Measurements from ENCODE around the gene PRMT1. TPM values are rescaled to one million over a fixed set of nuclear protein-coding genes. Genes with fewer than 3 reads are reported as not detected.

PRMT1 gene
- total and polyA plus RNA-seq, 4 donors: 35.1 to 67.2 (median 53.8) TPM

DNA sequence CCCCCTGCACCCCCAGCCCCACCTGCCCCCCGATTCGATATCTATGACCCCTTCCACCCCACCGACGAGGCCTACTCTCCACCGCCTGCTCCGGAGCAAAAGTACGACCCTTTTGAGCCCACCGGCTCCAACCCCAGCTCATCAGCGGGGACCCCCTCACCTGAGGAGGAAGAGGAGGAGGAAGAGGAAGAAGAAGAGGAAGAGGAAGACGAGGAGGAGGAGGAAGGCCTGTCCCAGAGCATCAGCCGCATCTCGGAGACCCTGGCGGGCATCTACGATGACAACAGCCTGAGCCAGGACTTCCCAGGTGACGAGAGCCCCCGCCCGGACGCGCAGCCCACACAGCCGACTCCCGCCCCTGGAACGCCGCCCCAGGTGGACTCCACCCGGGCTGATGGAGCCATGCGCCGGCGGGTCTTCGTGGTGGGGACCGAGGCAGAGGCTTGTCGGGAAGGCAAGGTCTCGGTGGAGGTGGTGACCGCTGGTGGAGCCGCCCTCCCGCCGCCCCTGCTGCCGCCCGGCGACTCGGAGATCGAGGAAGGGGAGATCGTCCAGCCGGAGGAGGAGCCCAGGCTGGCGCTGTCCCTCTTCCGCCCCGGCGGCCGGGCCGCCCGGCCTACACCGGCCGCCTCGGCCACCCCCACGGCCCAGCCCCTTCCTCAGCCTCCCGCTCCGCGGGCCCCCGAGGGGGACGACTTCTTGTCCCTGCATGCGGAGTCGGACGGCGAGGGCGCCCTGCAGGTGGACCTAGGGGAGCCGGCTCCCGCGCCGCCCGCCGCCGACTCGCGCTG lies 25.8 kb upstream of the PRMT1 start:
- no peak for DNase-seq (ENCODE audit: low spot score)

DNA sequence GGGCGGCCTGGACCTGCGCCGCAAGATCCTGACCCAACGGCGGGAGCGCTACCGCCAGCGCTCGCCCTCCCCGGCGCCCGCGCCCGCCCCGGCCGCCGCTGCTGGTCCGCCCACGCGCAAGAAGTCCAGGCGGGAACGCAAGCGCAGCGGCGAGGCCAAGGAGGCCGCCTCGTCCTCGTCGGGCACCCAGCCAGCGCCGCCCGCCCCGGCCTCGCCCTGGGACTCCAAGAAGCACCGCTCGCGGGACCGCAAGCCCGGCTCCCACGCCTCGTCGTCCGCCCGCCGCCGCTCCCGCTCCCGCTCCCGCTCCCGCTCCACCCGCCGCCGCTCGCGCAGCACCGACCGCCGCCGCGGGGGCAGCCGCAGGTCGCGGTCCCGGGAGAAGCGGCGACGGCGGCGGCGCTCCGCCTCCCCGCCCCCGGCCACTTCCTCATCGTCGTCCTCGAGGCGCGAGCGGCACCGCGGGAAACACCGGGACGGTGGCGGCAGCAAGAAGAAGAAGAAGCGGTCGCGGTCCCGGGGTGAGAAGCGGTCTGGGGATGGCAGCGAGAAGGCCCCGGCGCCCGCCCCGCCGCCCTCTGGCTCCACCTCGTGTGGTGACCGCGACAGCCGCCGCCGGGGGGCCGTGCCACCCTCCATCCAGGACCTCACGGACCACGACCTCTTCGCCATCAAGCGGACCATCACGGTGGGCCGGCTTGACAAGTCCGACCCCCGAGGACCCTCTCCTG lies 25.1 kb upstream of the PRMT1 start:
- no peaks in the 10 kb centered on the region for H3K27me3 ChIP-seq (ENCODE audit: control insufficient read depth in 4 of 4, insufficient read depth in 4 of 4, low read length in 3 of 4)
- no peak overlapping the region for H3K27ac ChIP-seq (ENCODE audit: low read depth in 1 of 2, low read length in 2 of 2)
- TF ChIP-seq YY1 (IDR thresholded peaks at IDR 0.05) (no peak), SP1 (IDR thresholded peaks at IDR 0.05) (no peak)
- no peak overlapping the region for H3K9ac ChIP-seq (ENCODE audit: low read depth in 1 of 2, low read length in 2 of 2)
- no peak overlapping the region for H3K4me3 ChIP-seq (ENCODE audit: low read depth in 1 of 3, low read length in 3 of 3)
- H3K4me1 ChIP-seq (ENCODE audit: control insufficient read depth in 4 of 4, insufficient read depth in 4 of 4, low read length in 3 of 4): peaks cover 0 to 2% (median 0%) of the 10 kb centered on the region in 4 donors
- H3K36me3 ChIP-seq (ENCODE audit: control insufficient read depth in 4 of 4, insufficient read depth in 3 of 4, low read depth in 1 of 4, low read length in 3 of 4): peaks cover 24 to 66% (median 42%) of the 10 kb centered on the region in 4 donors
- H3K9me3 ChIP-seq (ENCODE audit: control insufficient read depth in 4 of 4, low read length in 3 of 4): no peaks in the 10 kb centered on the region
- WGBS: 97% methylated on average over 110 of the region's 110 CpGs
- no peak for DNase-seq (ENCODE audit: low spot score)

More for the DNA sequence above, 25.8 kb upstream of the PRMT1 start:
- TF ChIP-seq HNF4A (conservative IDR thresholded peaks at IDR 0.05) (no peak), NR2F2 (IDR thresholded peaks at IDR 0.05) (no peak), RXRA (IDR thresholded peaks at IDR 0.05) (no peak), ZBTB33 (IDR thresholded peaks at IDR 0.05) (no peak), HNF4G (IDR thresholded peaks at IDR 0.05) (no peak), TAF1 (conservative IDR thresholded peaks at IDR 0.05) (no peak)
- H3K9ac ChIP-seq (ENCODE audit: low read depth in 1 of 2, low read length in 2 of 2): no peak overlapping the region
- H3K27ac ChIP-seq (ENCODE audit: low read depth in 1 of 2, low read length in 2 of 2): no peak overlapping the region
- 98% methylated on average over 72 of the region's 72 CpGs for WGBS
- peaks cover 0 to 2% (median 0%) of the 10 kb centered on the region in 4 donors for H3K4me1 ChIP-seq (ENCODE audit: control insufficient read depth in 4 of 4, insufficient read depth in 4 of 4, low read length in 3 of 4)
- H3K9me3 ChIP-seq (ENCODE audit: control insufficient read depth in 4 of 4, low read length in 3 of 4): no peaks in the 10 kb centered on the region
- peaks cover 21 to 65% (median 46%) of the 10 kb centered on the region in 4 donors for H3K36me3 ChIP-seq (ENCODE audit: control insufficient read depth in 4 of 4, insufficient read depth in 3 of 4, low read depth in 1 of 4, low read length in 3 of 4)
- no peaks in the 10 kb centered on the region for H3K27me3 ChIP-seq (ENCODE audit: control insufficient read depth in 4 of 4, insufficient read depth in 4 of 4, low read length in 3 of 4)
- H3K4me3 ChIP-seq (ENCODE audit: low read depth in 1 of 3, low read length in 3 of 3): no peak overlapping the region

DNA sequence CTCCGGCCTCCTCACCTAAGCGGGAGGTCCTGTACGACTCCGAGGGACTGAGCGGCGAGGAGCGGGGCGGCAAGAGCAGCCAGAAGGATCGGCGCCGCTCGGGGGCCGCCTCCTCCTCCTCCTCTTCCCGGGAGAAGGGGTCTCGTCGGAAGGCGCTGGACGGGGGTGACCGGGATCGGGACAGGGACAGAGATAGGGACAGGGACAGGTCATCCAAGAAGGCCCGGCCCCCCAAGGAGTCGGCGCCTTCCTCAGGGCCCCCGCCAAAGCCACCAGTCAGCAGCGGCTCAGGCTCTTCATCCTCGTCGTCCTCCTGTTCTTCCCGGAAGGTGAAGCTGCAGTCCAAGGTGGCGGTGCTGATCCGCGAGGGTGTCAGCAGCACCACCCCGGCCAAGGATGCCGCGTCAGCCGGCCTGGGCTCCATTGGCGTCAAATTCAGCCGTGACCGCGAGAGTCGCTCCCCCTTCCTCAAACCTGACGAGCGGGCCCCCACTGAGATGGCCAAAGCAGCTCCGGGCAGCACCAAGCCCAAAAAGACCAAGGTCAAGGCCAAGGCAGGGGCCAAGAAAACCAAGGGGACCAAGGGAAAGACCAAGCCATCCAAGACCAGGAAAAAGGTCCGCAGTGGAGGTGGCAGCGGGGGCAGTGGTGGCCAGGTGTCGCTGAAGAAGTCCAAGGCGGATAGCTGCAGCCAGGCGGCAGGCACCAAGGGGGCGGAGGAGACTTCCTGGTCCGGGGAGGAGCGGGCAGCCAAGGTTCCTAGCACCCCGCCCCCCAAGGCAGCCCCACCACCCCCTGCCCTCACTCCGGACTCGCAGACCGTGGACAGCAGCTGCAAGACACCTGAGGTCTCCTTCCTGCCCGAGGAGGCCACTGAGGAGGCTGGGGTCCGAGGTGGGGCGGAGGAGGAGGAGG lies 24.3 kb upstream of the PRMT1 start:
- Histone ChIP-seq H3K4me1 (ENCODE audit: control insufficient read depth in 4 of 4, insufficient read depth in 4 of 4, low read length in 3 of 4) (no peaks in the 10 kb centered on the region), H3K27ac (ENCODE audit: low read depth in 1 of 2, low read length in 2 of 2) (no peak overlapping the region), H3K27me3 (ENCODE audit: control insufficient read depth in 4 of 4, insufficient read depth in 4 of 4, low read length in 3 of 4) (no peaks in the 10 kb centered on the region), H3K9ac (ENCODE audit: low read depth in 1 of 2, low read length in 2 of 2) (no peak overlapping the region), H3K9me3 (ENCODE audit: control insufficient read depth in 4 of 4, low read length in 3 of 4) (no peaks in the 10 kb centered on the region), H3K4me3 (ENCODE audit: low read depth in 1 of 3, low read length in 3 of 3) (no peak overlapping the region), H3K36me3 (ENCODE audit: control insufficient read depth in 4 of 4, insufficient read depth in 3 of 4, low read depth in 1 of 4, low read length in 3 of 4) (peaks cover 26 to 72% (median 42%) of the 10 kb centered on the region in 4 donors)
- WGBS: 97% methylated on average over 58 of the region's 58 CpGs
- no peak for DNase-seq (ENCODE audit: low spot score)
- TF ChIP-seq, protein P1, sequence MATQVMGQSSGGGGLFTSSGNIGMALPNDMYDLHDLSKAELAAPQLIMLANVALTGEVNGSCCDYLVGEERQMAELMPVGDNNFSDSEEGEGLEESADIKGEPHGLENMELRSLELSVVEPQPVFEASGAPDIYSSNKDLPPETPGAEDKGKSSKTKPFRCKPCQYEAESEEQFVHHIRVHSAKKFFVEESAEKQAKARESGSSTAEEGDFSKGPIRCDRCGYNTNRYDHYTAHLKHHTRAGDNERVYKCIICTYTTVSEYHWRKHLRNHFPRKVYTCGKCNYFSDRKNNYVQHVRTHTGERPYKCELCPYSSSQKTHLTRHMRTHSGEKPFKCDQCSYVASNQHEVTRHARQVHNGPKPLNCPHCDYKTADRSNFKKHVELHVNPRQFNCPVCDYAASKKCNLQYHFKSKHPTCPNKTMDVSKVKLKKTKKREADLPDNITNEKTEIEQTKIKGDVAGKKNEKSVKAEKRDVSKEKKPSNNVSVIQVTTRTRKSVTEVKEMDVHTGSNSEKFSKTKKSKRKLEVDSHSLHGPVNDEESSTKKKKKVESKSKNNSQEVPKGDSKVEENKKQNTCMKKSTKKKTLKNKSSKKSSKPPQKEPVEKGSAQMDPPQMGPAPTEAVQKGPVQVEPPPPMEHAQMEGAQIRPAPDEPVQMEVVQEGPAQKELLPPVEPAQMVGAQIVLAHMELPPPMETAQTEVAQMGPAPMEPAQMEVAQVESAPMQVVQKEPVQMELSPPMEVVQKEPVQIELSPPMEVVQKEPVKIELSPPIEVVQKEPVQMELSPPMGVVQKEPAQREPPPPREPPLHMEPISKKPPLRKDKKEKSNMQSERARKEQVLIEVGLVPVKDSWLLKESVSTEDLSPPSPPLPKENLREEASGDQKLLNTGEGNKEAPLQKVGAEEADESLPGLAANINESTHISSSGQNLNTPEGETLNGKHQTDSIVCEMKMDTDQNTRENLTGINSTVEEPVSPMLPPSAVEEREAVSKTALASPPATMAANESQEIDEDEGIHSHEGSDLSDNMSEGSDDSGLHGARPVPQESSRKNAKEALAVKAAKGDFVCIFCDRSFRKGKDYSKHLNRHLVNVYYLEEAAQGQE (IDR thresholded peaks at IDR 0.05): no peak
- TF ChIP-seq NR2F2 (IDR thresholded peaks at IDR 0.05) (no peak), HNF4A (conservative IDR thresholded peaks at IDR 0.05) (no peak), FOXA2 (IDR thresholded peaks at IDR 0.05) (no peak)
- TF ChIP-seq, protein P2, sequence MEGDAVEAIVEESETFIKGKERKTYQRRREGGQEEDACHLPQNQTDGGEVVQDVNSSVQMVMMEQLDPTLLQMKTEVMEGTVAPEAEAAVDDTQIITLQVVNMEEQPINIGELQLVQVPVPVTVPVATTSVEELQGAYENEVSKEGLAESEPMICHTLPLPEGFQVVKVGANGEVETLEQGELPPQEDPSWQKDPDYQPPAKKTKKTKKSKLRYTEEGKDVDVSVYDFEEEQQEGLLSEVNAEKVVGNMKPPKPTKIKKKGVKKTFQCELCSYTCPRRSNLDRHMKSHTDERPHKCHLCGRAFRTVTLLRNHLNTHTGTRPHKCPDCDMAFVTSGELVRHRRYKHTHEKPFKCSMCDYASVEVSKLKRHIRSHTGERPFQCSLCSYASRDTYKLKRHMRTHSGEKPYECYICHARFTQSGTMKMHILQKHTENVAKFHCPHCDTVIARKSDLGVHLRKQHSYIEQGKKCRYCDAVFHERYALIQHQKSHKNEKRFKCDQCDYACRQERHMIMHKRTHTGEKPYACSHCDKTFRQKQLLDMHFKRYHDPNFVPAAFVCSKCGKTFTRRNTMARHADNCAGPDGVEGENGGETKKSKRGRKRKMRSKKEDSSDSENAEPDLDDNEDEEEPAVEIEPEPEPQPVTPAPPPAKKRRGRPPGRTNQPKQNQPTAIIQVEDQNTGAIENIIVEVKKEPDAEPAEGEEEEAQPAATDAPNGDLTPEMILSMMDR (IDR thresholded peaks at IDR 0.05; ENCODE audit: low read depth, low read length, missing input control): no peak
- TF ChIP-seq, protein P3, sequence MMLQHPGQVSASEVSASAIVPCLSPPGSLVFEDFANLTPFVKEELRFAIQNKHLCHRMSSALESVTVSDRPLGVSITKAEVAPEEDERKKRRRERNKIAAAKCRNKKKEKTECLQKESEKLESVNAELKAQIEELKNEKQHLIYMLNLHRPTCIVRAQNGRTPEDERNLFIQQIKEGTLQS (IDR thresholded peaks at IDR 0.05): no peak

All from liver (tissue), 9 donors.